Mesothelial cell of epicardium (in vitro differentiated cells): Measurements from ENCODE around the gene APAF1. TPM values are rescaled to one million over a fixed set of nuclear protein-coding genes. Genes with fewer than 3 reads are reported as not detected.

Source experiments
- DNase-seq, 2 experiments: peaks; one replicate each; pipeline ENCODE4 v3.0.0; 2021; ENCODE audit warnings: low spot score in 2 of 2; ENCODE audit not compliant: unreplicated experiment in 2 of 2
- H3K27ac Mint-ChIP-seq: 2 replicates; pipeline ENCODE4 v1.8.0; 2021; ENCODE audit warnings: mixed read lengths
- H3K27me3 Mint-ChIP-seq: 2 replicates; pipeline ENCODE4 v1.8.0; 2021; ENCODE audit warnings: low read depth, mixed read lengths
- H3K36me3 Mint-ChIP-seq: 2 replicates; pipeline ENCODE4 v1.8.0; 2021; ENCODE audit warnings: mixed read lengths
- H3K4me1 Mint-ChIP-seq: 2 replicates; pipeline ENCODE4 v1.8.0; 2021; ENCODE audit warnings: mixed read lengths
- H3K4me3 Mint-ChIP-seq: 2 replicates; pipeline ENCODE4 v1.8.0; 2021; ENCODE audit warnings: mild to moderate bottlenecking, moderate library complexity, mixed read lengths
- H3K9me3 Mint-ChIP-seq: 2 replicates; pipeline ENCODE4 v1.8.0; 2021; ENCODE audit warnings: mixed read lengths
- total RNA-seq: library from RNA; stranded (reverse); gene quantifications from 3 replicates; pipeline ENCODE4 v1.2.1, GENCODE V29; 2021
- TF ChIP-seq, protein P1 (sequence below): fragments of 200-600 bp; sonication (generic); IDR thresholded peaks from one replicate; pipeline ENCODE4 v1.5.0; 2021; ENCODE audit warnings: antibody characterized with exemption; ENCODE audit not compliant: unreplicated experiment

APAF1 gene
- total RNA-seq, 1 donor from 2014 or later, result 25.9 TPM

DNA sequence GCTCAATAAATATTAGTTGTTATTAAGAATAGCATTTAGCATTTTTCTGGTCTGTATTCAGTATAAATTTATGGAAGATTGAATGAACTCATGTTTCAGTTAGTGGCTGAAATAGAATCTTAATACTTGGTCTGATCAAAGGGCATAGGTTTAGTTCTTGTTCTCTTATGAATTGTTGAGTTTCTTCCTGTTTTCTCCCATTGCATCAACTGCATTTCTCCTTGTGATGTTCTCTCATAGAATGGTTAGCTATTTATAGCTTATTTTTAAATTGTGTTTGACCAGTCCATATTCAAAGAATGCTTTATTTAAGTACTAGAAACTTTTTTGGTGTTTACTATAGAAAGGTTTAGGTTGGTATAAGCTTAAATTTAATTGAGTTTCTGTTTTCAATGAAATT is 29.8 kb downstream of the APAF1 start:
- H3K27me3 Mint-ChIP-seq, result no peaks in the 10 kb centered on the region
- H3K4me3 Mint-ChIP-seq, result no peak overlapping the region
- DNase-seq, result no peak
- TF ChIP-seq, protein P1, sequence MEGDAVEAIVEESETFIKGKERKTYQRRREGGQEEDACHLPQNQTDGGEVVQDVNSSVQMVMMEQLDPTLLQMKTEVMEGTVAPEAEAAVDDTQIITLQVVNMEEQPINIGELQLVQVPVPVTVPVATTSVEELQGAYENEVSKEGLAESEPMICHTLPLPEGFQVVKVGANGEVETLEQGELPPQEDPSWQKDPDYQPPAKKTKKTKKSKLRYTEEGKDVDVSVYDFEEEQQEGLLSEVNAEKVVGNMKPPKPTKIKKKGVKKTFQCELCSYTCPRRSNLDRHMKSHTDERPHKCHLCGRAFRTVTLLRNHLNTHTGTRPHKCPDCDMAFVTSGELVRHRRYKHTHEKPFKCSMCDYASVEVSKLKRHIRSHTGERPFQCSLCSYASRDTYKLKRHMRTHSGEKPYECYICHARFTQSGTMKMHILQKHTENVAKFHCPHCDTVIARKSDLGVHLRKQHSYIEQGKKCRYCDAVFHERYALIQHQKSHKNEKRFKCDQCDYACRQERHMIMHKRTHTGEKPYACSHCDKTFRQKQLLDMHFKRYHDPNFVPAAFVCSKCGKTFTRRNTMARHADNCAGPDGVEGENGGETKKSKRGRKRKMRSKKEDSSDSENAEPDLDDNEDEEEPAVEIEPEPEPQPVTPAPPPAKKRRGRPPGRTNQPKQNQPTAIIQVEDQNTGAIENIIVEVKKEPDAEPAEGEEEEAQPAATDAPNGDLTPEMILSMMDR, result no peak
- peaks cover 6% of the 10 kb centered on the region for H3K4me1 Mint-ChIP-seq
- no peak overlapping the region for H3K27ac Mint-ChIP-seq
- peaks cover 8% of the 10 kb centered on the region for H3K36me3 Mint-ChIP-seq
- no peaks in the 10 kb centered on the region for H3K9me3 Mint-ChIP-seq

DNA sequence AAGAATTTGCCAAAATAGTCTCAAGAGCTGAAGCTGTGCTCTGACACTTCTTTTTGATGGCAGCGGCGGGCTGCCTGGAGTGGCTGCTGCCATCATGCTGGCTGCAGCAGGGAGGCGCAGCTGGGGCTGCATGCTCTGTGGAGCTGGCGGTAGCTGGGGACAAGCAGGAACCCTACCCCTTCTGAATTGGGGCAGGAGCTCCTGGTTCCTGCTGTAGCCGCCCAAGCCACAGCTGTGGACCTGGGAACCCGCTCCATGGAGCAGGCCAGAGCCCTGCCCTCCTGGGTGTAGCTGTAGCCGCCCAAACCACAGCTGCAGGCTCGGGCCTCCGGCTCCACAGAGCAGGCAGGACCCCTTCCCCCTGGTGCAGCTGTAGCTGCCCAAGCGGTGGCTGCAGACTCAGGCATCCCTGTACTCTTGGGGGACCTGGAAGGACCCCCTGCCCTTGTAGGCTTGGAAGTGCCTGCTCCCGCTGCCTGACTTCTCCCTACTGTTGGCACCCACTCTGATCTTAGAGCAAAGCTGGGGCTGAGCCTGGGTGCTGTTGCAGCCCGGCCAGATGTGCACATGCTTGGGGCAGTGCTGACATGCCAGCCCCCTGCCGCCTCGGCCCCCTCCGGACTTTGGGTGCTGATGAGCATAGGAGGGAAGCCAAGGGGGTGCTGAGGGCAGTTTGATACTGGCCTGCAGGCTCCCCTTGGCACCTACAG is 33.3 kb downstream of the APAF1 start:
- TF ChIP-seq, protein P1, result no peak
- Mint-ChIP-seq H3K27me3 (no peaks in the 10 kb centered on the region), H3K9me3 (no peaks in the 10 kb centered on the region), H3K36me3 (peaks cover 23% of the 10 kb centered on the region), H3K4me3 (no peak overlapping the region), H3K27ac (no peak overlapping the region), H3K4me1 (no peaks in the 10 kb centered on the region)
- DNase-seq, result no peak

DNA sequence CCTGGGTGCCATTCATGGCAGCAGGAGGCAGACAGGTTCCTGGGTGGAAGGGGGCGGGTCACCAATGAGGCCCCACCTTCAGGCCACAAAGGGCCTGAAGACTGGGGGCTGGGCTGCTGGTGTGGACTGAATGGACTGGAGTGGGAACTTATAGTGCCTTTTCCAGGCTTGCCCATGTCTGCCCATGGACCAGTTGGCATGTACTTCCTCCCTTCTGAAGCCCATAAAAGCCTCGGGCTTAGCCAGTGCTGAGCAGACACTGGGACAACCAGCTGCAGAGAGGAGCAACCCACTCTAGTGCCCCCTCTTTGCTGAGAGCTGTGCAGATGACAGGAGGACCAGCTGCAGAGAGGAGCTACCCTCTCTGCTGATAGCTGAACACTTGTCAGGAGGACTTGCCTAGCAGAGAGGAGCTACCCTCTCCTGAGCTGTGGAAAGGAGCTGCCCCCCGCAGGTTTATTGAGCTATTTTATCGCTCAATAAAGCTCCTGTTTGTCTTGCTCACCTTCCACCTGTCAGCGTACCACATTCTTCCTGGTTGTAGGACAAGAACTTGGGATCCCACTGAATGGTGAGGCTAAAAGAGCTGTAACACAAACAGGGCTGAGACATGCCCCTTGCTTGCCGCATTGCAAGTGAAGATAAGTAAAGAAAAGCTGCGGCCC is 34.0 kb downstream of the APAF1 start:
- no peaks in the 10 kb centered on the region for H3K4me1 Mint-ChIP-seq
- H3K27ac Mint-ChIP-seq, result no peak overlapping the region
- DNase-seq, result no peak
- TF ChIP-seq, protein P1, result no peak
- peaks cover 28% of the 10 kb centered on the region for H3K36me3 Mint-ChIP-seq
- no peaks in the 10 kb centered on the region for H3K9me3 Mint-ChIP-seq
- H3K4me3 Mint-ChIP-seq, result no peak overlapping the region
- no peaks in the 10 kb centered on the region for H3K27me3 Mint-ChIP-seq

DNA sequence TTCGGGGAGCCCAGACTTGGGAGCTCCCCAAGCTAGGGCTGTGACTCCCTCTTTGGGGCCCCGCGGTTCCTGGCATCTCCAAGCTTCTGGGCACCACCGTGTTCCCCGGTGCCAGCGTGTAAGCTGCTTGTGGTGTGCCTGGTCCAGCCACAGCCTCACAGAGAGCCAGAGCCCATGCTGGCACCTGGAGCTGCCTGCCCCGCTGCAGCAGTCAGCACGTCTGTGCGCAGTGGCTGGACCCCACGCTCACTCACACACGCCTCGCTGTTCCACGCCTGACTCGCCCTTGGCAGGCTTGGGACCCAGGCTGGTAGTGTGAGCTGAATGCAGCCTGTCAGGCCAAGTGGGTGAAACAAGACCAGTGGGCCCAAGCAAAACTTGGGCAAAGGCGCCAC is 34.5 kb downstream of the APAF1 start:
- H3K4me1 Mint-ChIP-seq, result no peaks in the 10 kb centered on the region
- H3K27me3 Mint-ChIP-seq, result no peaks in the 10 kb centered on the region
- no peak overlapping the region for H3K27ac Mint-ChIP-seq
- no peaks in the 10 kb centered on the region for H3K9me3 Mint-ChIP-seq
- TF ChIP-seq, protein P1, result no peak
- DNase-seq, result no peak
- H3K4me3 Mint-ChIP-seq, result no peak overlapping the region
- H3K36me3 Mint-ChIP-seq, result peaks cover 31% of the 10 kb centered on the region

DNA sequence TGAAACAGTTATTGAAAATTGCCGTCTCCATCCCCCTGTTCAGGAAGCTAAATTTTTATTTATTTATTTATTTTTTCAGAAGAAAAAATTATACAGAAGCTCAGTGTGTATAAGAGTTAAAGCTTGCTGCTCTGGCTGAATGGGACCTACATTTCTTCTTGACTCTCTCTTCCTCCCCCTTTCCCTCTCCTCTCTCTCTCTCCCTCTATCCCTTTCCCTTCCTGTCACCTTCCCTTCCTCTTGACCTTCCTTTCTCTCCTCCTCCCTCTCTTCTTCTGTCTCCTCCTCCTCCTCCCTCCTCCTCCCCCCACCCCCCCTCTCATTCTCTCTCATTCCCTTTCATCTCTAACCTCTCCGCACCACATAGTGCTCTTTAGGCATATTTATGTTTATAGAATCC is 39.1 kb downstream of the APAF1 start:
- TF ChIP-seq, protein P1, result no peak
- no peaks in the 10 kb centered on the region for H3K27me3 Mint-ChIP-seq
- no peak overlapping the region for H3K4me3 Mint-ChIP-seq
- H3K9me3 Mint-ChIP-seq, result no peaks in the 10 kb centered on the region
- H3K36me3 Mint-ChIP-seq, result peaks cover 51% of the 10 kb centered on the region
- no peaks in the 10 kb centered on the region for H3K4me1 Mint-ChIP-seq
- DNase-seq, result no peak
- no peak overlapping the region for H3K27ac Mint-ChIP-seq
